A673 (cell line): ENCODE results near the gene CDK2AP2. TPM values are rescaled to one million over a fixed set of nuclear protein-coding genes. Genes with fewer than 3 reads are reported as not detected.

Experiments used
- BruUV-seq: library from RNA; stranded (reverse); fragments of 400-500 nt; replicated peaks from 2 replicates; lab custom pipeline; 2021; lab: Mats Ljungman, UMichigan
- CTCF ChIA-PET: fragments of 300-600 bp; sonication (Branson Sonifier 250); formaldehyde crosslinking; loops from one replicate; lab custom pipeline; 2022; ENCODE audit warnings: antibody characterized with exemption; lab: Charles Lee
- POLR2A ChIA-PET: fragments of 300-600 bp; sonication (Branson Sonifier 250); formaldehyde crosslinking; loops from one replicate; lab custom pipeline; 2022; ENCODE audit warnings: antibody characterized with exemption; ENCODE audit not compliant: low non-redundant PET; lab: Charles Lee
- DNase-seq: peaks from one replicate; pipeline ENCODE4 v3.0.0-alpha.2; 2015; ENCODE audit warnings: low spot score
- H3K27ac ChIP-seq: fragments of 200-600 bp; sonication (generic); 2 replicates; pipeline ENCODE4 v1.5.1; 2016; ENCODE audit warnings: mixed run types, low read depth, mild to moderate bottlenecking, mixed read lengths, antibody characterized with exemption, low read length; ENCODE audit not compliant: poor library complexity, severe bottlenecking
- H3K27me3 ChIP-seq: fragments of 200-600 bp; sonication (generic); replicated peaks from 2 replicates; pipeline ENCODE4 v1.6.1; 2017; ENCODE audit warnings: mixed run types, low read depth, mild to moderate bottlenecking, mixed read lengths, antibody characterized with exemption, low read length; ENCODE audit not compliant: insufficient read depth, poor library complexity
- H3K36me3 ChIP-seq: fragments of 200-600 bp; sonication (generic); 2 replicates; pipeline ENCODE4 v1.6.1; 2016; ENCODE audit warnings: mixed run types, mild to moderate bottlenecking, mixed read lengths, antibody characterized with exemption, low read length; ENCODE audit not compliant: insufficient read depth, poor library complexity, severe bottlenecking
- H3K4me1 ChIP-seq: fragments of 200-600 bp; sonication (generic); 2 replicates; pipeline ENCODE4 v1.6.1; 2017; ENCODE audit warnings: mixed run types, mild to moderate bottlenecking, mixed read lengths, antibody characterized with exemption, low read length; ENCODE audit not compliant: insufficient read depth, poor library complexity, severe bottlenecking
- H3K4me3 ChIP-seq: fragments of 200-600 bp; sonication (generic); 2 replicates; pipeline ENCODE4 v1.5.1; 2016; ENCODE audit warnings: low read depth, mixed run types, mild to moderate bottlenecking, mixed read lengths, low read length; ENCODE audit not compliant: poor library complexity, severe bottlenecking
- H3K9me3 ChIP-seq: fragments of 200-600 bp; sonication (generic); 2 replicates; pipeline ENCODE4 v1.6.1; 2016; ENCODE audit warnings: mixed run types, low read depth, mild to moderate bottlenecking, mixed read lengths, antibody characterized with exemption, low read length; ENCODE audit not compliant: poor library complexity, severe bottlenecking
- CTCF ChIP-seq: fragments of 300-800, 200-600 bp; sonication (generic); conservative IDR thresholded peaks from 2 replicates; pipeline ENCODE4 v1.5.1; 2017; ENCODE audit warnings: low read depth, mild to moderate bottlenecking, antibody characterized with exemption, low read length, moderate library complexity, mixed read lengths
- EZH2 ChIP-seq: fragments of 200-600 bp; sonication (generic); IDR thresholded peaks from 2 replicates; pipeline ENCODE4 v1.6.1; 2017; ENCODE audit warnings: borderline replicate concordance, low read depth, mild to moderate bottlenecking, mixed read lengths, antibody characterized with exemption, low read length; ENCODE audit not compliant: poor library complexity, severe bottlenecking
- intact Hi-C: fragments of 100-400 bp; cut with micrococcal nuclease; formaldehyde crosslinking; loops from one replicate; pipeline ENCODE4 v1.10.0; 2022; ENCODE audit not compliant: unreplicated experiment
- total RNA-seq: library from RNA; stranded (reverse); gene quantifications from 2 replicates; pipeline ENCODE4 v1.2.3, GENCODE V29; 2021

The CDK2AP2 gene
- total RNA-seq, 1 experiment from 2014 or later, result 48.1 TPM

- POLR2A ChIA-PET, result no interaction called here
- Histone ChIP-seq H3K9me3 (no peaks in the 10 kb centered on the region), H3K36me3 (peaks cover 37% of the 10 kb centered on the region), H3K4me3 (no peak overlapping the region), H3K4me1 (no peaks in the 10 kb centered on the region), H3K27ac (no peak overlapping the region), H3K27me3 (no peaks in the 10 kb centered on the region)
- no peak for TF ChIP-seq EZH2
- DNase-seq, result no peak
- intact Hi-C loops, result no loop called here
- BruUV-seq, result no TSS peak
- CTCF ChIA-PET, result no interaction called here
These were observed 14.2 kb downstream of the CDK2AP2 start for GRCh38 chr11:67493548-67494370.

GRCh38 chr11:67492801-67493547 is 15.0 kb downstream of the CDK2AP2 start:
- POLR2A ChIA-PET, result no interaction called here
- intact Hi-C loops, result no loop called here
- DNase-seq, result peak; percentile 43
- Histone ChIP-seq H3K36me3 (peaks cover 37% of the 10 kb centered on the region), H3K27me3 (no peaks in the 10 kb centered on the region), H3K27ac (no peak overlapping the region), H3K9me3 (no peaks in the 10 kb centered on the region), H3K4me3 (no peak overlapping the region), H3K4me1 (no peaks in the 10 kb centered on the region)
- CTCF ChIA-PET, result no interaction called here
- TF ChIP-seq CTCF, result no peak
- no peak for TF ChIP-seq EZH2
- no TSS peak for BruUV-seq

GRCh38 chr11:67492069-67492727 is 15.8 kb downstream of the CDK2AP2 start:
- CTCF ChIA-PET, result no interaction called here

More at GRCh38 chr11:67492069-67492727, 15.8 kb downstream of the CDK2AP2 start:
- Histone ChIP-seq H3K36me3 (peaks cover 37% of the 10 kb centered on the region), H3K9me3 (no peaks in the 10 kb centered on the region), H3K4me3 (no peak overlapping the region), H3K4me1 (no peaks in the 10 kb centered on the region), H3K27me3 (no peaks in the 10 kb centered on the region), H3K27ac (no peak overlapping the region)
- no TSS peak for BruUV-seq
- no peak for DNase-seq
- POLR2A ChIA-PET, result no interaction called here
- TF ChIP-seq EZH2, result no peak
- no peak for TF ChIP-seq CTCF
- intact Hi-C loops, result no loop called here
